Measurements from ENCODE around the gene PCBP3.
A peak's percentile ranks its signal among the peaks of the same experiment; 100 is the strongest.
"Not testable (repeated sequence)": the region's sequence is repeated elsewhere in the genome, so short reads cannot be mapped to it uniquely, and the experiment has no call there.

Gene PCBP3

GRCh38 chr21:45698493-45699184 lies 55.1 kb downstream of the PCBP3 start:
- DNase-seq: peak in 1 of 2 donors; percentile 5

DNA sequence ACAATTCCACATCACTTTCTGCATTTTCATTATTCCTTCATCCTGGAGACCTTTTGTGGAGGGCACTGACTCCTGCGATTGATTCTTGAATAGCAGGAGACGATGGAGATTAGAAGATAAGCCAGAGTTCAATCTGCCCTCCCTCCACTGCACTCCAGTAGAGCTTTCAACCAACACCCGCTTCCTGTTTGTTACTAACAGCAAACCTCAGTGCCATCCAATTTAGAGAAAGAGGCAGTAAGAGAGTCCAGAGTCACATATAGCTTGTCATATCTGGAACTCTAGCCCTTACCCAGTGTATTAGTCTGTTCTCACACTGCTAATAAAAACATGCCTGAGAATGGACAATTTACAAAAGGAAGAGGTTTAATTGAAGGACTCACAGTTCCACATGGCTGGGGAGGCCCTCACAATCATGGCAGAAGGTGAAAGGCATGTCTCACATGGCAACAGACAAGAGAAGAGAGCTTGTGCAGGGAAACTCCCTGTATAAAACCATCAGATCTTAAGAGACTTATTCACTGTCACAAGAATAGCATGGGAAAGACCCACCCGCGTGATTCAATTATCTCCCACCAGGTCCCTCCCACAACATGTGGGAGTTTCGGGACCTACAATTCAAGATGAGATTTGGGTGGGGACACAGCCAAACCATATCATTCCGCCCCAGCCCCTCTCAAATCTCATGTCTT lies 55.9 kb downstream of the PCBP3 start:
- DNase-seq: no peak

GRCh38 chr21:45699966-45700365 lies 56.4 kb downstream of the PCBP3 start:
- no peak for DNase-seq

- no peak for DNase-seq
Measured at GRCh38 chr21:45700461-45700860, 56.9 kb downstream of the PCBP3 start.

- no peak for DNase-seq
Measured at GRCh38 chr21:45704311-45705108, 61.0 kb downstream of the PCBP3 start.

- no peak for DNase-seq
Measured at GRCh38 chr21:45706299-45706698, 62.8 kb downstream of the PCBP3 start.

DNA sequence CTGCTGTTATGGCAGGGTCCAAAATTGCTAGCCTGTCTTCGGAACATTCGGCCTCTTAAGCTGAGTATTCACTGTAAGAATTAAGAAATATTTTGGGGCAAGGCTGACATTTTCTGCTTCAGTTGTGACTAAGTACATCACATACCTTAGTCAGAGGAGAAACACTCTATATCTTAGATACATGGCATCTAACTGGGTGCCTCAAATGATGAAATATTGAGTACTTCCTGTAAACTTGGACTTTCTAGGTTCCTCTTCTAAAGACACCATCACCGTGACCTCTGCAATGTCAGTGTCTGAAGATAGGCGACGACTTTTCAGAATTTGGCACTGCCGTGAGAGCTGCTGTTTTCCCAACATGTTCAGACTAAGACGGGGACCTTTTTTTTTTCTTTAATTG lies 65.6 kb downstream of the PCBP3 start:
- DNase-seq: no peak

DNA sequence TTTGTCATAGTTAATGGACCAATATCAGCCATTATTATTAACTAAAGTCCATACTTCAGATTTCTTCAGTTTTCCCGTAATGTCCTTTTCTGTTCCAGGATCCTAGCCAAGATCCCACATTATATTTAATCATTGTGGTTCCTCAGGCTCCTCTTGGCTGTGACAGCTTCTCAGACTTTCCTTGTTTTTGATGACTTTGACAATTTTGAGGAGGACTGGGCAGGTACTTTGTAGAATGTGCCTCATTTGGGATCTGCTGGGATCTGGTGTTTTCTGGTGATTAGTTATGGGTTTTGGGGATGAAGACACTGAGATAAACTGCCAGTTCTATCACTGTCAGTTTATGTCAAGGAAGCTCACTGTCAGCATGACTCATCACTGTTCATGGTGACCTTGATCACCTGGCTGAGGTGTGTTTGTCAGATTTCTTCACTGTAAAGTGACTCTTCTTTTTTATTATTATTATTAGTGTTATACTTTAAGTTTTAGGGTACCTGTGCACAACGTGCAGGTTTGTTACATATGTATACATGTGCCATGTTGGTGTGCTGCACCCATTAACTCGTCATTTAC lies 66.3 kb downstream of the PCBP3 start:
- no peak for DNase-seq

DNA sequence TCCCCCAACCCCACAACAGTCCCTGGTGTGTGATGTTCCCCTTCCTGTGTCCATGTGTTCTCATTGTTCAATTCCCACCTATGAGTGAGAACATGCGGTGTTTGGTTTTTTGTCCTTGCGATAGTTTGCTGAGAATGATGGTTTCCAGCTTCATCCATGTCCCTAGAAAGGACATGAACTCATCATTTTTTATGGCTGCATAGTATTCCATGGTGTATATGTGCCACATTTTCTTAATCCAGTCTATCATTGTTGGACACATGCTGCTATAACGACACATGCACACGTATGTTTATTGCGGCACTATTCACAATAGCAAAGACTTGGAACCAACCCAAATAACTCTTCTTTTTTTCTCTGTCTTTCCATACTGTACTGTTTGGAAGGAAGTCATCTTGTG lies 66.8 kb downstream of the PCBP3 start:
- not testable (repeated sequence) for DNase-seq

DNA sequence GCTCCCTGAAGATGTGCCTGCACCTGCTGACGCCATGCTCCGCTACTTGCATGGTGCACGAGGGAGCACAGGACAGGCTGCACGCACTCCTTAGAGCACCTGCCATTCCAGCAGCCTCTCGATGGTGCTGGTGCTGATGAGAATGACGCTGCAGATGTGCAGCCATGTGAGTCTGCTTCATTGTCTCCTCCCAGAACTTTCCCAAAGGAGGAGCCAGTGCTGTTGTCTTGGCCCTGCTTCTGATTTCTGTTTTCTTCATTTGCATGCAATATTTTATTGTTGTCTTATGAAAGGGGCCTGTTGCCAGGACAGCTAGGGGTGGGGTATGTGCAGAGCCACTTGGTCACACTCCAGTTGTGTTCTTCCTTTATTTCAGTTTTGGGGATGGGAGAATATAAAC lies 70.1 kb downstream of the PCBP3 start:
- no peak for DNase-seq

GRCh38 chr21:45715441-45715840 lies 71.9 kb downstream of the PCBP3 start:
- no peak for DNase-seq

DNA sequence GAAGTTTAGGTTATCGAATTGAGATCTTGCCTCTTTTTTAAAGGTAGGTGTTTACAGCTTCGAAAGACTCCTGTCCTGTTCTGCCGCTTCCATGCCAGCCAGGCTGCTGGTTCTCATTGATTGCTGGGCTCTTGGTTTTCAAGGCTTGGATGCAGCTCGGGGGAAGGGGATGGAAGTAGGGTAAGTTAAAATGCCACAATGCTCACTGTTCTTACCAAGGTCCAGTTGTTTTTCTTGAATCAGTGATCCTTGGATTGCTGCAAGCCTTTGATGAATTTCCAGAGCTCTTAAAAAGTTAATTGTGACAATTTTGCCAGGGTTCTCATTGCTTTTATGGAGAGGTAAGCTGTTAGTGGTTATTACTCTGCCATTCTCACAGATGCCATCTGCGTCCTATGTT lies 74.9 kb downstream of the PCBP3 start:
- no peak for DNase-seq

DNA sequence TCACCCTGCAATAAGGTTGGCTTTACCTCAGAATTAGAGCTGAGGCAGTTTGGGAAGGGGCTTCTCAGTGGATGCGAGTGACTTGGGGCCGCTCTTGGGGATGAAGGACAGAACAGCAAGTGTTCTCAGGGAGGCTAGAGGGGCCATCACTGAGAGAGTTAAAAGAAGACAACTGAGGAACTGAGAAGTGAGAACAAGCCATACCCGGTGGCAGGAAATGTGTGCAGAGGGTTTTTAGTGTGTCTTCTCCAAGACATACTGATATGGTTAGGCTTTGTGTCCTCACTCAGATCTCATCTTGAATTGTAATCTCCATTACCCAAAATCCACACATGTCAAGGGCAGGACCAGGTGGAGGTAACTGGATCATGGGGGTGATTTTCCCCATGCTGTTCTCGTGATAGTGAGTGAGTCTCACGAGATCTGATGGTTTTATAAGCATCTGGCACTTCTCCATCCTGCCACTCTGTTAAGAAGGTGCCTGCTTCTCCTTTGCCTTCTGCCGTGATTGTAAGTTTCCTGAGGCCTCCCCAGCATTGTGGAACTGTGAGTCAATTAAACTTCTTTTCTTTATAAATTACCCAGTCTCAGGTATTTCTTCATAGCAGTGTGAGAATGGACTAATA lies 75.8 kb downstream of the PCBP3 start:
- no peak for DNase-seq

DNA sequence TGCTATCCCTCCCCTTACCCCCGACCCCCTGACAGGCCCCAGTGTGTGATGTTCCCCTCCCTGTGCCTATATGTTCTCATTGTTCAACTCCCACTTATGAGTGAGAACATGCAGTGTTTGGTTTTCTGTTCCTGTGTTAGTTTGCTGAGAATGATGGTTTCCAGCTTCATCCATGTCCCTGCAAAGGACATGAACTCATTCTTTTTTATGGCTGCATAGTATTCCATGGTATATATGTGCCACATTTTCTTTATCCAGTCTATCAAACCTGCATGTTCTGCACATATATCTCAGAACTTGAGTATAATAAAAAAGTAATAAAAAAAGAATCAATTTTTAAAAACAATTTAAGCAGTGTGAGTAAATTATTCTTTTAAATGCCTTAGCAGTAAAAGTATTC lies 76.7 kb downstream of the PCBP3 start:
- not testable (repeated sequence) for DNase-seq

- no peak for DNase-seq
Measured at GRCh38 chr21:45721671-45722070, 78.1 kb downstream of the PCBP3 start.

GRCh38 chr21:45723049-45723958 lies 79.8 kb downstream of the PCBP3 start:
- DNase-seq: no peak

DNA sequence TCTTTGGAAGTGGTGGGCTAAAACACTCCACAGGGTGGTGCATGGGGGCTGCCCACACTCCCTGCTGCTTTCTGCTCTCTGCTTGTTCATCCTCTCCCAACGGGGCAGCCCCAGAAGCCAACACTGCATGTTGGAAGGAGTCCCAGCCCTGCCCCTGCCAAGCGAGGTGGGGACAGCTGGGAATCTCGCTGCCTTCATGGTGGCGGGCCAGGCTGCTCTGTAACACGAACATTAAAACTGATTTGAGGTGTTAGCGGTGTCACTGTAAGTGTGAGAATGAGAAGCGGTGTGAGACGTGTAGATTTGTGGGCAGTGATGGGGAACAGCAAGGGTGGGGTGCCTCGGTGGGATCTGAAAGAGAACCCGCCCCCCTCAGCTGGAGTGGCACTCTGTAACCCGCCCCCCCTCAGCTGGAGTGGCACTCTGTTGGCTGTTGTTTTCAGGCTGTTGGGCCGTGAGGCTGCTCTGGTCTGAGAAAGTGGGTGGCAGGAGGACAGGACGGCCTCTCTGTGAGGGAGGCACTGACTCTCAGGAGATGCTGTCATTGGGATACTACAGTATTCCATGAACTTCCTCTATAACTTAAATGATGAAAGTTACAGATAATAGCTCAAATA lies 80.9 kb downstream of the PCBP3 start:
- DNase-seq: no peak

DNA sequence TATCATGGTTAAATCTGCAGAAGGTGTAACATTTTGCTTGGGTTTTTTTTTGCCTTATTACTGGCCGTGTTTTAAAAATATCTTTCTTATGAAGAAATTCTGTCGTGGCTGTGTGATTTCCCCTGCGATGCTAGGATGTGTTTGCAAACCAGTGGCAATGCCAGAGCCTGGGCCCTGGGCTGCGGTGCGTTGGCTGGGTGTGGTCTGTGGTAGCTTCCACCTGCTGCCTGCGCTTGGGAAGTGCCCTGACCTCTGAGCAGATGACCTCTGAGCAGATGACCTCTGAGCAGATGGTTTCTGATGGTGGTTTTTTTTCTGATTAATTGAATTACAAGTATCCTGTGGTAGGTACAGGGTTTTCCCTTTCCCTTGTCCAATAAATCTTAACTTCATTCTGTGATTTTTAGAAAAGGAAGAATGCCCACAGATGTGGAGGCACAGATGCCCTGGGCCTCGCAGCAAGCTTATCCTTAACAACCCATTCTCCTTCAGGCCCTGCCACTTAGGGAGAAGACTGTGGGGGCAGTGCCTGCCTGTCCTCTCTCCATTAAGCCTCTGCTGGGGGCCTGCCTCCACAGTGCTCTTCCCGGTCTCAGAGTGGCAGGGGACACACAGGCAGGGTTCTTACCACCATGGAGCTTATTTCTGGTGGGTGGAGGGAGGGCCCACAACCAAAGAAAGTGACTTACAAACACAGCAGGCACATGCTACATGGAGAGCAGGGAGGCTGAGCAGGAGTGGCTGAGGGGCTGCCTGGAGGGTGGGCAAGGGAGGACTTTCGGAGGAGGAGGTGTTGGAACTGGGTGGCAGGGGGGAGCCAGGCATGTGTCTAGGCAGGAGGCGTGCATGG lies 81.7 kb downstream of the PCBP3 start:
- DNase-seq: no peak

DNA sequence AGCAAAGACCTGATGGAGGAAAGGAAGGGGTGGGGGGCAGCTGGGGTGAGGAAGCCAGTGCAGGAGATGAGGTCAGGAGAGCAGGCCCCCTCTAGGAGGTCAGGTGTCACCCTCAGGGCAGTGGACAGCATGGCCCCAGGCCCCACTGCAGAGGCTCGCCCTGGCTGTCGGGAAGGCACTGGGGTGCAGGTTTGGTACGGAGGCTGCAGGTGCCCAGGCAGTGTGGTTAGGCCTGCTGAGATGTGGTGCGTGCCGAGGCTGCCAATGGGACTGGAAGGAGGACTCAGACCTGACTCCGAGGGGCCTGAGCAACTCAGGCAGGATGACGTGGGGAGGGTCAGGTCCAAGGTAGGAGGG lies 82.3 kb downstream of the PCBP3 start:
- DNase-seq: no peak

DNA sequence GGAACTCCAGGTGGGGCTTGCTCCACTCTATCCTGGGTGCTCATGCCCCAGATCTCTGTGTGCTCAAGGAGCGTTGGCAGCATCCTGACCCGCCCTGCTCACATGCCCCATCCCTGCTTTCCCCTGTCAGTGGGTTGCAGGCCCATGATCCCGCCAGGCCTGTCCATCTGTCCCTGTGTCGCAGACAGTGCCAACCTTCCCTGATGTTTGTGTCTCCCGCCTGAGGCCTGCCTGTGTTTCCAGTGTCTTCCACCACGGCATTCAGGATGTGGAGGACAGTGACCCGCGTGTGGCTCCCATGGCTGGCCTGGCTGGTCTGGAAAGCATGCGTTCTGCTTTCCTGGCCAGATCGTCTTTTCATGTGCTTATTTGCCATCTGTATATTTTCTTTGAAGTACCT lies 82.9 kb downstream of the PCBP3 start:
- no peak for DNase-seq

- no peak for DNase-seq
Measured at GRCh38 chr21:45727390-45727789, 83.9 kb downstream of the PCBP3 start.
